Articular chondrocyte of knee joint (primary cell): ENCODE data around the gene KRTAP10-10. TPM values are rescaled to one million over a fixed set of nuclear protein-coding genes. Genes with fewer than 3 reads are reported as not detected.

Source experiments
- small RNA-seq: library from RNA; depleted of rRNA; stranded (forward); fragments of <200 nt; gene quantifications from one replicate; pipeline ENCODE3, GENCODE V24; 2012
- total RNA-seq: library from RNA; depleted of rRNA; stranded (reverse); fragments of >200 nt; gene quantifications from 2 replicates; pipeline ENCODE4 v1.2.3, GENCODE V29; 2012

Gene KRTAP10-10, protein sequence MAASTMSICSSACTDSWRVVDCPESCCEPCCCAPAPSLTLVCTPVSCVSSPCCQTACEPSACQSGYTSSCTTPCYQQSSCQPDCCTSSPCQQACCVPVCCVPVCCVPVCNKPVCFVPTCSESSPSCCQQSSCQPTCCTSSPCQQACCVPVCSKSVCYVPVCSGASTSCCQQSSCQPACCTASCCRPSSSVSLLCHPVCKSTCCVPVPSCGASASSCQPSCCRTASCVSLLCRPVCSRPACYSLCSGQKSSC
- not detected in 2 replicates for total RNA-seq

DNA sequence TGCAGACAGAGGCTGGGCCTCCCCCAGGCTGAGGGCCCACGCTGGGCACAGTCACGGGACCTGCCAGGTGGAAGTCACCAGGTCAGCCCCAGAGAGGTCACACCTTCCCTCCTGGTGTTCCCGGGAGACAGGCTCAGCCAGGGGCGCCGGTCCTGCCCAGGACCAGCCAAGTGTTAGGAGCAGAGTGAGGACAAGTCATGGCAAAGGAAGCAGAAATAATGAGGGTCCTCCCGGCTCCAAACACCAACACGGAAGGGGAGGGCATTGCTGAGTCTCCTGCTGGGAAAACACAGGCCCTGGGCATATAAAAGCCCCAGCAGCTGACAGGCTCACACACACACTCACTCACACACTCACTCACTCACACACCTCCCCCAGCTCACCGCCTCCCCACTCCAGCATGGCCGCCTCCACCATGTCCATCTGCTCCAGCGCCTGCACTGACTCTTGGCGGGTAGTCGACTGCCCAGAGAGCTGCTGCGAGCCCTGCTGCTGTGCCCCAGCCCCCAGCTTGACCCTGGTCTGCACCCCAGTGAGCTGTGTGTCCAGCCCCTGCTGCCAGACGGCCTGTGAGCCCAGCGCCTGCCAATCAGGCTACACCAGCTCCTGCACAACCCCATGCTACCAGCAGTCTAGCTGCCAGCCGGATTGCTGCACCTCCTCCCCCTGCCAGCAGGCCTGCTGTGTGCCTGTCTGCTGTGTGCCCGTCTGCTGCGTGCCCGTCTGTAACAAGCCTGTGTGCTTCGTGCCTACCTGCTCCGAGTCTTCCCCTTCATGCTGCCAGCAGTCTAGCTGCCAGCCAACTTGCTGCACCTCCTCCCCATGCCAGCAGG is at the start of gene KRTAP10-10:
Gene KRTAP10-10 (plus strand): TSS at position 339 of the 833 bp plus-strand sequence. CDS start 62 bp downstream, at position 401.

DNA sequence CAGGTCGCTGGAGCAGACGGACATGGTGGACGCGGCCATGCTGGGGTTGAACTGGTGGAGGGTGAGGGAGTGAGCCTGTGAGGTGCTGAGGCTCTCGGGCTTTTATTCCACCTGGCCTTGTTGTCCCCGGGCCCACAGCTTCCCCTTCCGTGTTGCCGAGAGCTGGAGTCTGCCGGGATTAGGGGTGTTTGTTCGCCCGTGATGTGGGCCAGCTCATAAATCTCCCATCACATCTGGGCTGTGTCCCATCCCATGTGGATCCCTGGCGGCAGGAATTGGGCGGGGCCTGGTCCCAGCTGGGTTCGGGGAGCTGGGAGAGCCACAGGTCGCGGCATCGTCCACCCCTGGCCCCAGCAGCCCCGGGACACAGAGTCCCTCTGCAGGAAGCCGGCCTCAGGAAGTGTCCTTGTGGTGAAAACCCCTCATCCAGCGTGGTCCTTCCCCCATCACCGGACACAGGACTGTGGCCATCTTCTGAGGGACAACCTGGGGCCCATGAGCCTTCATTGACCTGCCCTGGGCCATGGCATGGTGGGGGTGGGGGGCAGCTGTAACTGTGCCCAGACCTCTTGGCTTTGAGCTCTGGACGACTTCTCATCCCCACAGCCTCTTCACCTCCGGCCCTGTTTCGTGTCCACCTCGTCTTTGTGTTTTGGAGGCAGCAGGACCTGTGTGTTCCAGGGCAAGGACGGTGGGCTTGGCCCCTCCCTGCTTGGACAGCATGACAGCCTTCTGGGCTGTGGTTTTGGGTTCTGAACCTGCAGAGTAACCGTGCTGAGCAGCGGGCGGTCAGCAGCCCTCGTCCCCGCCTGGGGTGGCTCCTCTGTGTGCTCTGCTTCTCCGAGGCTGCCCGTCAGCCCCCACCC is 44.5 kb upstream of the KRTAP10-10 start, which contains the start of gene KRTAP10-6:
Gene KRTAP10-6 (minus strand): TSS at position 60 of the 866 bp plus-strand sequence. CDS start 21 bp downstream, at position 39.

DNA sequence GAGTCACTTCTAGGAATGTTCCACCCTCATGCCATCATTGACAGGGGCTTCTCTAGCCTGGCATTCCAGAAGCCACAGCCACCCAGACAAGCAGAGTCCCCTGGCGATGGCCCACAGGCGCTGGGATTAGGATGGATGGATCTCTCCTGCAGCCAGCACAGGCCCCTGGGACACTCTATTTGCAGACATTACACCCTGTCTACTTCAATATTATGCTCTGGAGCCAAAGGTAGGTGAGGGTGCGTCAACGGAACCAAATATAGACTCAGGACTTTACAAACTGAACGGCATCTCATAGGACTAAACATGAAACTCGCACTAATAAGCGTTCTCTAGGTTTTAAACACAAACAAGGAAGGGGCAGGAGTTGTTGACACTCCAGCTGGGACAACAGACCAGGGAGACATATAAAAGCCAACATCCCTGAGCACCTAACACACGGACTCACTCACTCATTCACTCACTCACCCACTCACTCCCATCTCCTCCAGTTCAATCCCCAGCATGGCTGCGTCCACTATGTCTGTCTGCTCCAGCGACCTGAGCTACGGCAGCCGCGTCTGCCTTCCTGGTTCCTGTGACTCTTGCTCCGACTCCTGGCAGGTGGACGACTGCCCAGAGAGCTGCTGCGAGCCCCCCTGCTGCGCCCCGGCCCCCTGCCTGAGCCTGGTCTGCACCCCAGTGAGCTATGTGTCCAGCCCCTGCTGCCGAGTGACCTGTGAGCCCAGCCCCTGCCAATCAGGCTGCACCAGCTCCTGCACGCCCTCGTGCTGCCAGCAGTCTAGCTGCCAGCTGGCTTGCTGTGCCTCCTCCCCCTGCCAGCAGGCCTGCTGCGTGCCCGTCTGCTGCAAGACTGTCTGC is 36.8 kb upstream of the KRTAP10-10 start, which contains the start of gene KRTAP10-7:
Gene KRTAP10-7 (plus strand): TSS at position 480 of the 861 bp plus-strand sequence. CDS start 25 bp downstream, at position 505.

DNA sequence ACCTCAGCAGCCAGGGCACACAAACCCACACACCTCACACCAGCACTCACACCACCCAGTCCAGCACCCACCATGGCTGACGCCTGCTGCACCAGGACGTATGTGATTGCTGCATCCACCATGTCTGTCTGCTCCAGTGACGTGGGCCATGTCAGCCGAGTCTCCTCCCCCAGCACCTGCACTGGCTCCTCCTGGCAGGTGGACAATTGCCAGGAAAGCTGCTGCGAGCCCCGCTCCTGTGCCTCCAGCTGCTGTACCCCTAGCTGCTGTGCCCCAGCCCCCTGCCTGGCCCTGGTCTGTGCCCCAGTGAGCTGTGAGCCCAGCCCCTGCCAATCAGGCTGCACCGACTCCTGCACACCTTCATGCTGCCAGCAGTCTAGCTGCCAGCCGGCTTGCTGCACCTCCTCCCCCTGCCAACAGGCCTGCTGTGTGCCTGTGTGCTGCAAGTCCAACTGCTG is 25.1 kb upstream of the KRTAP10-10 start, which contains the start of gene KRTAP10-8:
Gene KRTAP10-8 (plus strand): TSS at position 51 of the 458 bp plus-strand sequence. CDS start 22 bp downstream, at position 73.

DNA sequence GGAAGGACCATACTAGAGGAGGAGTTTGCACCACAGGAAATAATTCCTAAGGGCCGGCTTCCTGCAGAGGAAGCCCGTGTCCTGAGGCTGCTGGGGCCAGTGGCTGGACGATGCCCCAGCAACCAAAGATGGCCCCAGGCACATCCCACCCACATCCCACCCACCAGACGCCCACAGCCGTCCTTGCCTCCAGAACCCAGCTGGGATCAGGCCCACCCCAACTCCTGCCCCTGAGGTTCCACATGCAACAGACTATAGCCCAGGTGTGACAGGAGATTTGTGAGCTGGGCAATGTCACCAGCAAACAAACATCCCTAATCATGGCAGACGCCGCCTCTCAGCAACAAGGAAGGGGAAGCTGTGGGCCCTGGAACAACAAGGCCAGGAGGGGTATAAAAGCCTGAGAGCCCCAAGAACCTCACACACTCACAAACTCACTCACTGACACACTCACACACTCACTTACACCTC is 10.4 kb upstream of the KRTAP10-10 start, which contains the start of gene KRTAP10-9:
Gene KRTAP10-9 (plus strand): TSS at position 421 of the 471 bp plus-strand sequence. CDS start 79 bp downstream, outside the sequence.

DNA sequence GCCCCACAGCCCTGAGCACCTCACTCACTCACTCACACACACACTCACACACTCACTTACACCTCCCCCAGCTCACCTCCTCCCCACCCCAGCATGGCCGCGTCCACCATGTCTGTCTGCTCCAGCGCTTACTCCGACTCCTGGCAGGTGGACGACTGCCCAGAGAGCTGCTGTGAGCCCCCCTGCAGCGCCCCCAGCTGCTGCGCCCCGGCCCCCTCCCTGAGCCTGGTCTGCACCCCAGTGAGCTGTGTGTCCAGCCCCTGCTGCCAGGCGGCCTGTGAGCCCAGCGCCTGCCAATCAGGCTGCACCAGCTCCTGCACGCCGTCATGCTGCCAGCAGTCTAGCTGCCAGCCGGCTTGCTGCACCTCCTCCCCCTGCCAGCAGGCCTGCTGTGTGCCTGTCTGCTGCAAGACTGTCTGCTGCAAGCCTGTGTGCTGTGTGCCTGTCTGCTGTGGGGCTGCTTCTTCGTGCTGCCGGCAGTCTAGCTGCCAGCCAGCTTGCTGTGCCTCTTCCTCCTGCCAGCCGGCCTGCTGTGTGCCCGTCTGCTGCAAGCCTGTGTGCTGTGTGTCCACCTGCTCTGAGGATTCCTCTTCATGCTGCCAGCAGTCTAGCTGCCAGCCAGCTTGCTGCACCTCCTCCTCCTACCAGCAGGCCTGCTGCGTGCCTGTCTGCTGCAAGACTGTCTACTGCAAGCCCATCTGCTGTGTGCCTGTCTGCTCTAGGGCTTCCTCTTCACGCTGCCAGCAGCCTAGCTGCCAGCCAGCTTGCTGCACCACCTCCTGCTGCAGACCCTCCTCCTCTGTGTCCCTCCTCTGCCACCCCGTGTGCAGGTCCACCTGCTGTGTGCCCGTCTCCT is 9.4 kb downstream of the KRTAP10-10 start, which contains the start of gene KRTAP10-11:
Gene KRTAP10-11 (plus strand): TSS at position 49 of the 856 bp plus-strand sequence. CDS start 45 bp downstream, at position 94.

DNA sequence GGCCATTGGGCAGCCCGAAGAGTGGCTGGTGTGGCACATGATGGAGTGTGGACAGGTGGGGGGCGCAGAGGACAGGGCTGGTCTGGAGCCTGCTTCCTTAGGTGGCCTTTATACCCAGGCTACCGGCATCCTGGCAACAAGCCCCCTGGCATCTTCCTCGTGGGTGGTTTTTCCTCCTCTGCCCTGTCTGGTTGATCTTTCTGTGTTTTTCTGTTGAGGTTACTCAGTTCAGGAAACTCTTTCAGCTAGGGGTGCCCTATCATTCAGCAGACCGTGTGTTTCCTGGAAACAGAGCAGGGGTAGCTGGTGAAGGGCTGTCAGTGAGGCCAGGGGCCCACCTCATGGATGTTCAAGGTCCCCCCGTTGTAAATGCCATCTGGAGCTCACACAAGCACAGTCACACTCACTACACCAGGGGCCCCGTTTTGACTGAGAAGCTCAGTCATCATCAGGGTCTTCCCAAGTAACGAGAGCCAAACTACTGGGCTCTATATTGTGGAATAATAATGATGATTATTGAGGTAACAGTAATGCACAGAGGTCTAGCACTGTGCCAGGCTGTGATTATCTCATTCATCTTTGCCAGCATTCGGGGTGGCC is 17.5 kb downstream of the KRTAP10-10 start, which contains the start of gene KRTAP12-4:
Gene KRTAP12-4 (minus strand): TSS at position 84 of the 600 bp plus-strand sequence. CDS start 45 bp downstream, at position 39.

DNA sequence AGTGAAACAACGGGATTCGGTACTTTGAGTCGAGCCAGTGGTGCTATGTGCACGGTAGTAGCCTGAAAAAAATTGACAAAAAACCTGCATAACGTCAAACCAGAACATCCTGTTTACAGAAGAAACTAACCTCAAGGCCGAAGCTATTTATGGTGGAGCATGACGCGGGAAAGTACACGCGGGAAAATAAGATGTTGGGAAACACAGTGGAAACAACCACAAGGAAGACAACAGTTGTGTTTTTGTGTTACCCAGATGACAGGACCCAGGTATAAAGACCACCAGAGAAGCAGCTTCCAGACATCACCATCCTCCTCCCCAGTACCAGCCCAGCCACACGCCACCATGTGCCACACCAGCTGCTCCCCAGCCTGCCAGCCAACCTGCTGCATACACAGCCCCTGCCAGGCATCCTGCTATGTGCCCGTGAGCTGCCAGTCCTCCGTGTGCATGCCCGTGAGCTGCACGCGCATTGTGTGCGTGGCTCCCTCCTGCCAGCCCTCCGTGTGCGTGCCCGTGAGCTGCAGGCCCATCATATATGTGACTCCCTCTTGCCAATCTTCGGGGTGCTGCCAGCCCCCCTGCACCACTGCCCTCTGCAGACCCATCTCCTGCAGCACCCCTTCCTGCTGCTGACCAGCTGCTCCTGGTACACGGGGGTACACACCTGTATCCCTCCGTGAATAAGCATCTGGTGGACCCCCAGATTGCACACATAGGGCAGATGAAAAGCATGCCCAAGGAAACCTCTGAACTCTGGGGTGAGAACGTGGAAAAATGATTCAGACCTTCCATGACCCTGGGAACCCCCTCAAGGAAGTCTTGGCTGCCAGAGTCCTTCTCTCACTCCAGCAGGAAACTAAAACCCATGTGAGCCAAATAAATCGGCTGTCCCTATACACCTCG is 20.7 kb downstream of the KRTAP10-10 start, which contains the start of gene KRTAP12-3:
Gene KRTAP12-3 (plus strand): TSS at position 298 of the 906 bp plus-strand sequence. CDS start 48 bp downstream, at position 346.

DNA sequence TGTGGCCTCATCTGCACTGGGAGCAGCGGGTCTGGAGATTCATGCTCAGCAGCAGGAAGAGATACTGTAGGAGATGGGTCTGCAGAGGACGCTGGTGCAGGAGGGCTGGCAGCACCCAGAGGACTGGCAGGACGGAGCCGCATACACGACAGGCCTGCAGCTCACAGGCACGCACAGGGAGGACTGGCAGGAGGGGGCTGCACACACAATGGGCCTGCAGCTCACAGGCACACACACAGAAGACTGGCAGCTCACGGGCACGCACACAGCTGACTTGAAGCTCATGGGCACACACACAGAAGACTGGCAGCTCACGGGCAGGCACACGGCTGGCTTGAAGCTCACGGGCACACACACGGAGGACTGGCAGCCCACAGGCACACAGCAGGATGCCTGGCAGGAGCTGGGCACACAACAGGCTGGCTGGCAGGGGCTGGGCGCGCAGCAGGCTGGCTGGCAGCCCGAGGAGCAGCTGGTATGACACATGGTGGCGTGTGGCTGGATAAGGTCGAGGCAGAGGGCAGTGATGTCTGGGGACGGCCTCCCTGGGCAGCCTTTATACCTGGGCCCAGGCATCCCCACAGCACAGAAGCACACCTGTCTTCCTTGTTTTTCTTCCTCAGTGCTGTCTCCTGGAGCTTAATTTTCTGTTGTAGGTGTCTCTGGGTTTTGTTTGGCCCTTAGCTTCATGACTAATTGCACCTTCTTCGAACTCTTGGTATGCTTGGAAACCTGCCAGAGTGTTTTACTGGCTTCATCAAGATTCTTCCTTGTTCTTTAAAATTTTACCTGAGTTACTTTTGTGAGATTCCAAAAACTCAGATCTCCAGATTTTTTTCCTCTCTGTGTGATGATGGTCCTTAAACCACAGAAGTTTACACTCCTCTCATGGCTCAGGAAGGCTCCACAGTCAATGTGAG is 29.5 kb downstream of the KRTAP10-10 start, which contains the start of gene KRTAP12-2:
Gene KRTAP12-2 (minus strand): TSS at position 527 of the 920 bp plus-strand sequence. CDS start 41 bp downstream, at position 486.

DNA sequence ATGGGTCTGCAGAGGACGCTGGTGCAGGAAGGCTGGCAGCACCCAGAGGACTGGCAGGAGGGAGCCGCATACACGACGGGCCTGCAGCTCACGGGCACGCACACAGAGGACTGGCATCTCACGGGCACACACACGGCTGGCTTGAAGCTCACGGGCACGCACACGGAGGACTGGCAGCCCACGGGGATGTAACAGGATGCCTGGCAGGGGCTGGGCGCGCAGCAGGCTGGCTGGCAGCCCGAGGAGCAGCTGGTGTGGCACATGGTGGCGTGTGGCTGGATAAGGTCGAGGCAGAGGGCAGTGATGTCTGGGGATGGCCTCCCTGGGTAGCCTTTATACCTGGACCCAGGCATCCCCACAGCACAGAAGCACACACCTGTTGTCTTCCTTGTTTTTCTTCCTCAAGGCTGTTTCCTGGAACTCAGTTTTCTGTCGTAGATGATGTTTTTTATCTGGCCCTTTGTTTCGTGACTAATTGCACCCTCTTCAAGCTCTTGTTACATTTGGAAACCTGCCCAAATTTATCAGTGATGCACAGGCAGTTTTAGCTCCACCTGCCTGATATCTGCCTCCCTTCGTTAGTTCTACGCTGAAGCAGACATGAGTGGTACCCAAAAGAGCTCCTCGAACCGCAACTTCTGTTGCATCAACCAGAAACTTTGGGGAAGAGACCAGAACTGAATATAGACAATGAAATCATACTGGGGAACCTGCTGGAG is 44.9 kb downstream of the KRTAP10-10 start, which contains the start of gene KRTAP12-1:
Gene KRTAP12-1 (minus strand): TSS at position 303 of the 719 bp plus-strand sequence. CDS start 40 bp downstream, at position 263.

Small RNAs within 50 kb of the gene (small RNA-seq; reads per million reads assigned to genes)
- gene KRTAP12-6P, result not detected

Other genes starting within 250 kb of the KRTAP10-10 start
- 0.22 and 0.26 TPM in 2 replicates for gene LRRC3, start 181.8 kb upstream of the KRTAP10-10 start, total RNA-seq
- not detected in 2 replicates for gene KRTAP10-1, start 97.2 kb upstream of the KRTAP10-10 start, total RNA-seq
- gene KRTAP10-2, start 85.9 kb upstream of the KRTAP10-10 start, total RNA-seq, result not detected in 2 replicates
- gene KRTAP10-3, start 78.6 kb upstream of the KRTAP10-10 start, total RNA-seq, result not detected in 2 replicates
- gene KRTAP10-4, start 63.6 kb upstream of the KRTAP10-10 start, total RNA-seq, result not detected in 2 replicates
- not detected in 2 replicates for gene KRTAP10-5, start 56.8 kb upstream of the KRTAP10-10 start, total RNA-seq
- not detected in 2 replicates for gene KRTAP10-6, start 44.9 kb upstream of the KRTAP10-10 start, total RNA-seq
- gene KRTAP10-7, start 36.8 kb upstream of the KRTAP10-10 start, total RNA-seq, result not detected in 2 replicates
- gene KRTAP10-8, start 25.3 kb upstream of the KRTAP10-10 start, total RNA-seq, result not detected in 2 replicates
- not detected in 2 replicates for gene KRTAP10-9, start 10.3 kb upstream of the KRTAP10-10 start, total RNA-seq
- gene KRTAP10-11, start 9.1 kb downstream of the KRTAP10-10 start, total RNA-seq, result not detected in 2 replicates
- gene KRTAP12-4, start 17.3 kb downstream of the KRTAP10-10 start, total RNA-seq, result not detected in 2 replicates
- not detected in 2 replicates for gene KRTAP12-3, start 20.6 kb downstream of the KRTAP10-10 start, total RNA-seq
- gene KRTAP12-2, start 29.6 kb downstream of the KRTAP10-10 start, total RNA-seq, result not detected in 2 replicates
- gene KRTAP12-1, start 44.8 kb downstream of the KRTAP10-10 start, total RNA-seq, result not detected in 2 replicates
- gene KRTAP10-12, start 59.8 kb downstream of the KRTAP10-10 start, total RNA-seq, result not detected in 2 replicates
- not detected in 2 replicates for gene TSPEAR, start 74.2 kb downstream of the KRTAP10-10 start, total RNA-seq
- 71.1 and 86.4 TPM in 2 replicates for gene UBE2G2, start 164.5 kb downstream of the KRTAP10-10 start, total RNA-seq
- gene SUMO3, start 180.7 kb downstream of the KRTAP10-10 start, total RNA-seq, result 95.3 and 114 TPM in 2 replicates
- gene PTTG1IP, start 236.3 kb downstream of the KRTAP10-10 start, total RNA-seq, result 535 and 631 TPM in 2 replicates